Tibial nerve (tissue), 3 donors: ENCODE data around the gene TP63.

Source experiments
- CTCF ChIP-seq, 5 experiments: fragments of 200-600 bp in 3 of 5; fragments of 450-650 bp in 2 of 5; sonication (generic) in 3 of 5; IDR thresholded peaks; one replicate each; pipeline ENCODE4 v1.5.1; 2016 to 2019; ENCODE audit warnings: antibody characterized with exemption in 5 of 5, mild to moderate bottlenecking in 3 of 5, moderate library complexity in 2 of 5
- POLR2A ChIP-seq, 2 donors: fragments of 450-650 bp; IDR thresholded peaks; one replicate each; pipeline ENCODE4 v1.6.1; 2017; ENCODE audit warnings: antibody characterized with exemption in 2 of 2, mild to moderate bottlenecking in 2 of 2, moderate library complexity in 2 of 2

GRCh38 chr3:189727898-189728297, 96.7 kb downstream of the TP63 start:
- TF ChIP-seq CTCF (IDR thresholded peaks at IDR 0.05) (no peak), POLR2A (IDR thresholded peaks at IDR 0.05) (no peak)
